GM12873 (cell line): Measurements from ENCODE around the gene ISOC1.

Source experiments
- TF ChIP-seq, protein P1 (sequence below): IDR thresholded peaks from 2 replicates; pipeline ENCODE4 v1.5.1; 2012; ENCODE audit warnings: low read depth, mild to moderate bottlenecking, moderate library complexity, low read length, control low read depth; ENCODE audit not compliant: insufficient read depth; ENCODE audit errors: missing control alignments

Gene ISOC1

DNA sequence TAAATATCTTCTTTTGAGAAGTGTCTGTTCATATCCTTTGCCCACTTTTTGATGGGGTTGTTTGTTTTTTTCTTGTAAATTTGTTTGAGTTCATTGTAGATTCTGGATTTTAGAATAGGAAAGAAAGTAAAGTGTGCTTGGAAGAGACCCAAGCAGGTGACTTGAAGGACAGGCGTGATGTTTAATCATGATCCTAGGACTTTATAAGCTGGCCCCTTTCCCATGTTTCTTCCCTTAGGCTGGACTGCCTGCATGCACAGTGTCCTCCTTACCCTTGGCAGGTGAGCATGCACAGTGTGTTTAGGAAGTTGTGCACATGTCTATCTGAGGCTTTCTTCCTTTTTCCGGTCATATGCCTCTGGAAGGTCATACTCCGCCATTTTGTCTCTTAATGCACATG lies 61.3 kb downstream of the ISOC1 start:
- TF ChIP-seq, protein P1, sequence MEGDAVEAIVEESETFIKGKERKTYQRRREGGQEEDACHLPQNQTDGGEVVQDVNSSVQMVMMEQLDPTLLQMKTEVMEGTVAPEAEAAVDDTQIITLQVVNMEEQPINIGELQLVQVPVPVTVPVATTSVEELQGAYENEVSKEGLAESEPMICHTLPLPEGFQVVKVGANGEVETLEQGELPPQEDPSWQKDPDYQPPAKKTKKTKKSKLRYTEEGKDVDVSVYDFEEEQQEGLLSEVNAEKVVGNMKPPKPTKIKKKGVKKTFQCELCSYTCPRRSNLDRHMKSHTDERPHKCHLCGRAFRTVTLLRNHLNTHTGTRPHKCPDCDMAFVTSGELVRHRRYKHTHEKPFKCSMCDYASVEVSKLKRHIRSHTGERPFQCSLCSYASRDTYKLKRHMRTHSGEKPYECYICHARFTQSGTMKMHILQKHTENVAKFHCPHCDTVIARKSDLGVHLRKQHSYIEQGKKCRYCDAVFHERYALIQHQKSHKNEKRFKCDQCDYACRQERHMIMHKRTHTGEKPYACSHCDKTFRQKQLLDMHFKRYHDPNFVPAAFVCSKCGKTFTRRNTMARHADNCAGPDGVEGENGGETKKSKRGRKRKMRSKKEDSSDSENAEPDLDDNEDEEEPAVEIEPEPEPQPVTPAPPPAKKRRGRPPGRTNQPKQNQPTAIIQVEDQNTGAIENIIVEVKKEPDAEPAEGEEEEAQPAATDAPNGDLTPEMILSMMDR = no peak

- TF ChIP-seq, protein P1 = no peak
These were observed 67.3 kb downstream of the ISOC1 start for GRCh38 chr5:129161830-129162229.
